ENCODE measurements around the gene DCP2. TPM values are rescaled to one million over a fixed set of nuclear protein-coding genes. Genes with fewer than 3 reads are reported as not detected.

The DCP2 gene
- total RNA-seq: 43.0 TPM
- polyA plus RNA-seq (ENCODE audit: insufficient read depth, low read depth, low replicate concordance): 6.9 TPM
- long read RNA-seq, donor 1, full-length matches to known transcripts: 4 of 4 reads
- long read RNA-seq, donor 1, partial matches to known transcripts: 0 of 4 reads
- long read RNA-seq, donor 1, other reads (novel, unspliced or antisense): 0 of 4 reads
- long read RNA-seq, donor 2, full-length matches to known transcripts: 5 of 5 reads
- long read RNA-seq, donor 2, partial matches to known transcripts: 0 of 5 reads
- long read RNA-seq, donor 2, other reads (novel, unspliced or antisense): 0 of 5 reads
- long read RNA-seq, donor 3: 0 reads
- long read RNA-seq, donor 4, full-length matches to known transcripts: 3 of 3 reads
- long read RNA-seq, donor 4, partial matches to known transcripts: 0 of 3 reads
- long read RNA-seq, donor 4, other reads (novel, unspliced or antisense): 0 of 3 reads
- long read RNA-seq, donor 5: 0 reads
- long read RNA-seq, donor 6, full-length matches to known transcripts: 5 of 5 reads
- long read RNA-seq, donor 6, partial matches to known transcripts: 0 of 5 reads
- long read RNA-seq, donor 6, other reads (novel, unspliced or antisense): 0 of 5 reads
- long read RNA-seq, donor 7, partial matches to known transcripts: 5 of 12 reads
- long read RNA-seq, donor 7, other reads (novel, unspliced or antisense): 4 of 12 reads
- long read RNA-seq, donor 8, partial matches to known transcripts: 0 of 1 reads
- long read RNA-seq, donor 8, other reads (novel, unspliced or antisense): 0 of 1 reads
- long read RNA-seq, donor 9, partial matches to known transcripts: 0 of 1 reads
- long read RNA-seq, donor 9, other reads (novel, unspliced or antisense): 0 of 1 reads
- long read RNA-seq, donor 10, partial matches to known transcripts: 0 of 1 reads
- long read RNA-seq, donor 10, other reads (novel, unspliced or antisense): 0 of 1 reads

DNA sequence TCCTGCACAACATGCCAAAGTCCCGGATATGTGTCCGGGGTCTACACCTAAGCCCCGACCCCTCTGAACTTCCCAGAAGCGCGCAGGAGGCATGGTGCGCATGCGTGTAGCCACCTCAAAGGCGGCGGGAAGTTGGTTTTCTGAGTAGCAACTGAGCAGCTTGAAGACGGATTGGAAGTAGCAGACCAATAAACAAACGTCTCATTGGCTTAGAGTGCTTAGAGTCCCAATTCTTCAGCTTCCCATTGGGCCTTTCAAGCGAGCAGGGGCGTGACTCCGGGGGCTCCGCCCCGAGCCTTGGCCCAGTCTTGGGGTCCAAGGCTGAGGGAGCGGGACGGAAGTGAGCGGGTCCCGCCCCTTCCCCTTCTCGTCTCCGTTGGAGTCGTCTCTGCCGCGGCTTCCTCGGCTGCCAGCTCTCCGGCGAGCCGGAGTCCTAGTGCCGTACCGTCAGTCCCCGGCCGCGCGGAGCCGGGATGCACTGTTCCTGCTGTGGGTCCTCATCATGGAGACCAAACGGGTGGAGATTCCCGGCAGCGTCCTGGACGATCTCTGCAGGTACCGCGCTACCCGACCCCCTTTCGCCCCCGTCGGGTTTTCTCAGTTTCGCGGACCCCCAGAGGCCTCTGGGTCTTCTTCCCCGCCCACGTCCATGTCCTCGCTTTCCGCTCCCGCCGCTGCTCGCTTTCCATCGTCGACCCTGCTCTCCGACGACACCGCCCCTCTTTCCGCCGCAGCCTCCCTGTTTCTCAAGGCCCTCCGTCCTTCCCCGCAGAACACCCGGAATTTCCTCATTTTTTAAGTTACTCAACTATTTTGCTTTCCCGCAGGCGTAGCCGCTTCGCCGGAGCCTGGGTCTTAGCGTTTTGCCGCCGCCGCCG lies at the start of gene DCP2:
TSS of gene DCP2 (plus strand) at position 367 of the 878 bp plus-strand sequence. CDS start at position 503, 136 bp downstream.
- FAIRE-seq (peak; percentile 95), DNase-seq (peak; percentile 97 to 100 (median 97))
- Histone ChIP-seq H3K9me3 (ENCODE audit: control insufficient read depth in 2 of 3, insufficient read depth in 1 of 3, low read length in 3 of 3) (no peaks in the 10 kb centered on the region), H3K4me3 (ENCODE audit: low read length in 3 of 3) (peak within 1 kb of the TSS; percentile 84 to 96 (median 93)), H3K9ac (ENCODE audit: low read length in 3 of 3) (peak within 1 kb of the TSS; percentile 67 to 83 (median 81)), H3K27ac (ENCODE audit: low read depth in 2 of 2, low read length in 2 of 2) (peak within 1 kb of the TSS; percentile 81 to 90), H3K4me1 (ENCODE audit: control insufficient read depth in 2 of 3, insufficient read depth in 2 of 3, low read depth in 1 of 3, low read length in 3 of 3) (peaks cover 6 to 7% (median 6%) of the 10 kb centered on the region in 3 donors), H3K36me3 (ENCODE audit: control insufficient read depth in 2 of 3, insufficient read depth in 3 of 3, low read length in 3 of 3) (no peaks in the 10 kb centered on the region), H3K27me3 (ENCODE audit: control insufficient read depth, insufficient read depth, low read length) (no peaks in the 10 kb centered on the region)
- intact Hi-C loops (cut with DNase I): no loop called here
- TF ChIP-seq, protein P1, sequence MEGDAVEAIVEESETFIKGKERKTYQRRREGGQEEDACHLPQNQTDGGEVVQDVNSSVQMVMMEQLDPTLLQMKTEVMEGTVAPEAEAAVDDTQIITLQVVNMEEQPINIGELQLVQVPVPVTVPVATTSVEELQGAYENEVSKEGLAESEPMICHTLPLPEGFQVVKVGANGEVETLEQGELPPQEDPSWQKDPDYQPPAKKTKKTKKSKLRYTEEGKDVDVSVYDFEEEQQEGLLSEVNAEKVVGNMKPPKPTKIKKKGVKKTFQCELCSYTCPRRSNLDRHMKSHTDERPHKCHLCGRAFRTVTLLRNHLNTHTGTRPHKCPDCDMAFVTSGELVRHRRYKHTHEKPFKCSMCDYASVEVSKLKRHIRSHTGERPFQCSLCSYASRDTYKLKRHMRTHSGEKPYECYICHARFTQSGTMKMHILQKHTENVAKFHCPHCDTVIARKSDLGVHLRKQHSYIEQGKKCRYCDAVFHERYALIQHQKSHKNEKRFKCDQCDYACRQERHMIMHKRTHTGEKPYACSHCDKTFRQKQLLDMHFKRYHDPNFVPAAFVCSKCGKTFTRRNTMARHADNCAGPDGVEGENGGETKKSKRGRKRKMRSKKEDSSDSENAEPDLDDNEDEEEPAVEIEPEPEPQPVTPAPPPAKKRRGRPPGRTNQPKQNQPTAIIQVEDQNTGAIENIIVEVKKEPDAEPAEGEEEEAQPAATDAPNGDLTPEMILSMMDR (IDR thresholded peaks at IDR 0.05; ENCODE audit: borderline replicate concordance, extremely low read depth, insufficient read depth): no peak

DNA sequence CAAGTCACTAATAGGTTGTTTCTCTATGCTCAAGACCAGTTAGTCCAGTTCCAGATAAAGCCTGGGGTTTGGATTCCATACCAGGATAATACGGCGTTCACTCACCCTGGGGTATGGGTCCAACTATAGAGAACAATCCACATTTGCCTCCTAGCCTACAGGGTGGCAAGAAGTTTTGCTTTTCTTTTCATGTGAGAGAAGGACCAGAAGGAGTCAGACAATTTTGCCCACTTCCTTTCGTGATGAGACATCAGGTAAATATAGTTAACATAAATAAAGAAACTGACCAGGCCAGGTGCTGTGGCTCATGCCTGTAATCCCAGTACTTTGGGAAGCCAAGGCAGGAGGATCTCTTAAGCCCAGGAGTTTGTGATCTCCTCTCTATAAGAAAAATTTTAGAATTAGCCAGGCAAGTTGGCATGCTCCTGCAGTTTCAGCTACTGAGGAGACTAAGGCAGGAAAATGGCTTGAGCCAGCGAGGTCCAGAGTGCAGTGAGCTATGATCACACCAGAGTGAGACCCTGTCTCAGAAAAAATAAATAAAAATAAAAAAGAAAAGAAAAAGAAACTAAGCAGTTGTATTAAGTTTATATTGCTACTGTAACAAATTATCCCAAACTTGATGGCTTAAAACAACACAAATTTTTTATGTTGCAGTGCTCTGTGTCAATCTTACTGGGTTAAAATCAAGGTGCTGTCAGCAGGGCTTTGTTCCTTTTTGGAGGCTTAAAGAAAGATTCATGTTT lies 47.1 kb upstream of the DCP2 start:
- DNase-seq (no peak), FAIRE-seq (no peak)
- Histone ChIP-seq H3K9ac (ENCODE audit: low read length in 3 of 3) (no peak overlapping the region), H3K4me3 (ENCODE audit: low read length in 3 of 3) (no peak overlapping the region), H3K9me3 (ENCODE audit: control insufficient read depth in 2 of 3, insufficient read depth in 1 of 3, low read length in 3 of 3) (no peaks in the 10 kb centered on the region), H3K36me3 (ENCODE audit: control insufficient read depth in 2 of 3, insufficient read depth in 3 of 3, low read length in 3 of 3) (no peaks in the 10 kb centered on the region), H3K4me1 (ENCODE audit: control insufficient read depth in 2 of 3, insufficient read depth in 2 of 3, low read depth in 1 of 3, low read length in 3 of 3) (no peaks in the 10 kb centered on the region), H3K27me3 (ENCODE audit: control insufficient read depth, insufficient read depth, low read length) (no peaks in the 10 kb centered on the region), H3K27ac (ENCODE audit: low read depth in 2 of 2, low read length in 2 of 2) (no peak overlapping the region)
- TF ChIP-seq, protein P1 (IDR thresholded peaks at IDR 0.05; ENCODE audit: borderline replicate concordance, extremely low read depth, insufficient read depth): no peak
- intact Hi-C loops (cut with DNase I): no loop called here

DNA sequence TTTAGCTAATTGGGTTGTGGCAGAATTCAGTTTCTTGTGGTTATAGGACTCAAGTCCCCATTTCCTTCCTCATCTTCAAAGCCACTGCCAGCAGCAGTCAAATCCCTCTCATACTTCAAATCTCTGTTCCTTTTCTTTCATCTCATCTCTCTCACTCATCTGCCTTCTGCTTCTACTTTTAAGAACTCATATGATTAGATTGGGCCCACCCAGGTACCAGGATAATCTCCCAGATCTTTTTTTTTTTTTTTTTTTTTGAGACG lies 46.6 kb upstream of the DCP2 start:
- no peaks in the 10 kb centered on the region for H3K27me3 ChIP-seq (ENCODE audit: control insufficient read depth, insufficient read depth, low read length)
- no peaks in the 10 kb centered on the region for H3K36me3 ChIP-seq (ENCODE audit: control insufficient read depth in 2 of 3, insufficient read depth in 3 of 3, low read length in 3 of 3)
- intact Hi-C loops (cut with DNase I): no loop called here
- DNase-seq (no peak), FAIRE-seq (no peak)
- no peak overlapping the region for H3K4me3 ChIP-seq (ENCODE audit: low read length in 3 of 3)
- no peak overlapping the region for H3K9ac ChIP-seq (ENCODE audit: low read length in 3 of 3)
- no peak overlapping the region for H3K27ac ChIP-seq (ENCODE audit: low read depth in 2 of 2, low read length in 2 of 2)
- TF ChIP-seq, protein P1 (IDR thresholded peaks at IDR 0.05; ENCODE audit: borderline replicate concordance, extremely low read depth, insufficient read depth): no peak
- H3K4me1 ChIP-seq (ENCODE audit: control insufficient read depth in 2 of 3, insufficient read depth in 2 of 3, low read depth in 1 of 3, low read length in 3 of 3): no peaks in the 10 kb centered on the region
- H3K9me3 ChIP-seq (ENCODE audit: control insufficient read depth in 2 of 3, insufficient read depth in 1 of 3, low read length in 3 of 3): no peaks in the 10 kb centered on the region

Data from kidney (tissue), 22 donors.